Fibroblast of skin of right biceps (primary cell): ENCODE data around the gene SELPLG.

ENCODE experiments used
- DNase-seq: peaks from one replicate; pipeline ENCODE4 v3.0.0-alpha.2; 2013

The SELPLG gene

GRCh38 chr12:108618079-108618952 is 15.4 kb downstream of the SELPLG start:
- peak; percentile 83 for DNase-seq

- no peak for DNase-seq
These were observed 16.5 kb downstream of the SELPLG start for GRCh38 chr12:108616941-108617858.

- DNase-seq: no peak
These were observed 17.3 kb downstream of the SELPLG start for GRCh38 chr12:108616359-108616758.

GRCh38 chr12:108615918-108616317 is 17.8 kb downstream of the SELPLG start:
- no peak for DNase-seq

GRCh38 chr12:108614639-108615038 is 19.1 kb downstream of the SELPLG start:
- DNase-seq: no peak

- no peak for DNase-seq
These were observed 19.7 kb downstream of the SELPLG start for GRCh38 chr12:108614041-108614440.

- DNase-seq: no peak
These were observed 20.1 kb downstream of the SELPLG start for GRCh38 chr12:108613548-108613947.

GRCh38 chr12:108612788-108613282 is 20.9 kb downstream of the SELPLG start:
- DNase-seq: peak; percentile 45

- peak; percentile 93 for DNase-seq
These were observed 21.7 kb downstream of the SELPLG start for GRCh38 chr12:108611884-108612415.

GRCh38 chr12:108610856-108611605 is 22.7 kb downstream of the SELPLG start:
- no peak for DNase-seq

- DNase-seq: no peak
These were observed 23.3 kb downstream of the SELPLG start for GRCh38 chr12:108610336-108610815.

GRCh38 chr12:108609537-108610335 is 24.0 kb downstream of the SELPLG start:
- DNase-seq: peak; percentile 91

GRCh38 chr12:108608616-108609015 is 25.1 kb downstream of the SELPLG start:
- no peak for DNase-seq

- no peak for DNase-seq
These were observed 25.6 kb downstream of the SELPLG start for GRCh38 chr12:108607981-108608600.

GRCh38 chr12:108606492-108606891 is 27.2 kb downstream of the SELPLG start:
- no peak for DNase-seq

GRCh38 chr12:108605690-108606406 is 27.8 kb downstream of the SELPLG start:
- DNase-seq: no peak

- DNase-seq: no peak
These were observed 28.5 kb downstream of the SELPLG start for GRCh38 chr12:108605000-108605689.

GRCh38 chr12:108604208-108604941 is 29.3 kb downstream of the SELPLG start:
- no peak for DNase-seq

- no peak for DNase-seq
These were observed 30.0 kb downstream of the SELPLG start for GRCh38 chr12:108603743-108604142.
